ENCODE data around the gene BMP6.

GRCh38 chr6:7893342-7893741 is 167.4 kb downstream of the BMP6 start:
- TF ChIP-seq, protein P1, sequence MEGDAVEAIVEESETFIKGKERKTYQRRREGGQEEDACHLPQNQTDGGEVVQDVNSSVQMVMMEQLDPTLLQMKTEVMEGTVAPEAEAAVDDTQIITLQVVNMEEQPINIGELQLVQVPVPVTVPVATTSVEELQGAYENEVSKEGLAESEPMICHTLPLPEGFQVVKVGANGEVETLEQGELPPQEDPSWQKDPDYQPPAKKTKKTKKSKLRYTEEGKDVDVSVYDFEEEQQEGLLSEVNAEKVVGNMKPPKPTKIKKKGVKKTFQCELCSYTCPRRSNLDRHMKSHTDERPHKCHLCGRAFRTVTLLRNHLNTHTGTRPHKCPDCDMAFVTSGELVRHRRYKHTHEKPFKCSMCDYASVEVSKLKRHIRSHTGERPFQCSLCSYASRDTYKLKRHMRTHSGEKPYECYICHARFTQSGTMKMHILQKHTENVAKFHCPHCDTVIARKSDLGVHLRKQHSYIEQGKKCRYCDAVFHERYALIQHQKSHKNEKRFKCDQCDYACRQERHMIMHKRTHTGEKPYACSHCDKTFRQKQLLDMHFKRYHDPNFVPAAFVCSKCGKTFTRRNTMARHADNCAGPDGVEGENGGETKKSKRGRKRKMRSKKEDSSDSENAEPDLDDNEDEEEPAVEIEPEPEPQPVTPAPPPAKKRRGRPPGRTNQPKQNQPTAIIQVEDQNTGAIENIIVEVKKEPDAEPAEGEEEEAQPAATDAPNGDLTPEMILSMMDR (IDR thresholded peaks at IDR 0.05; ENCODE audit: low read length) = no peak
- no peak for TF ChIP-seq EZH2 (optimal IDR thresholded peaks at IDR 0.05; ENCODE audit: low read depth, low read length)
- no peak for TF ChIP-seq EZH2phosphoT487 (IDR thresholded peaks at IDR 0.05; ENCODE audit: low read length)

All from MM.1S (cell line).